GM12892 (cell line): ENCODE results near the gene IL17RC.

Experiments used
- POLR2A ChIP-seq: IDR thresholded peaks from 2 replicates; pipeline ENCODE4 v1.6.1; 2011; ENCODE audit warnings: low read depth, low read length, control low read depth
- TAF1 ChIP-seq: IDR thresholded peaks from 2 replicates; pipeline ENCODE4 v1.6.1; 2011; ENCODE audit warnings: low read depth, mild to moderate bottlenecking, control low read depth, low read length, borderline replicate concordance

- TF ChIP-seq TAF1 (no peak), POLR2A (no peak)
These were observed 28.4 kb upstream of the IL17RC start for GRCh38 chr3:9888540-9888939.
